ENCODE measurements around the gene CFLAR. TPM values are rescaled to one million over a fixed set of nuclear protein-coding genes. Genes with fewer than 3 reads are reported as not detected.

CFLAR gene
- total and polyA plus RNA-seq, 9 of the 15 experiments (the other 6 are each of a cell fraction or from before 2014, with no cell fraction given), result 27.5 to 102 (median 54.0) TPM

DNA sequence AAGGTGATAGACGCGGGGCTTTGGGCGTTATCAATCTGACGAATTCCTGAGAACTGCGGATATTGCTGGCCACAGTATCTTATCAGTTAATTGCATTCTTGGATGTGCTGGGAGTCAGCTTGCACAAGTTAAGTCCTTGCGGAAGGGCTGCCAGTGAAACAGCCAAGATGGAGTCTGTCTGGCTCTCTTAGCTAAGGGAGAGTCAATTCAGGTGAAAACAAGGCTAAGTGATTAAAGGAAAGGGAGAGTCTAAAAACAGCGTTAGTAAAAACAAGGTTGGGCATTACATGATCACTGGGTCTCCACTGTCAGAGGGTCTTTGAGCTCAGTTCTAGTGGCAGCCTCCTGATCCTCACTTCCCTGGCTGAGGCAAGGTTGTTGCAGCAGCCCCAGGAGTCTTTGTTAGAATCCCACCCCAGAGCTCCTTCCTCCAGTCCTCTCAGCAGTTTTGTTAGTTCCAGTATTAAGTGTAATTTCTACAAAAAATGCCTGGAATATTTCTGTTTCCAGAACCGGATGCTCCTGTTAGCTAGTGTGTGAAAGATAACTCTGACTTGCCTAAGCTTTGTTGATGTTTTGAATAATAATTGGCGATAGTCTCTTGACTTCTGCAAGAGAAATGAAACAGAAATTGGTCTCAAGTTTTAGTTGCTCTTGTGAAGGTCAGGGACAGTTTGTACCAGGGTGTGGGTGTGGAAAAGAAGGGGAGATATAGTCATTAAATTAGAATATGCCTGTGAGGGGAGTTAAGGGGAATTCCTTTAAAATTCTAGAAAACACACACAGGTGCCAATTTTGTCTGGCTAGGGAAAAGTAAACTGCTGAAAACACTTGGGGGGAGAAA, 10.6 kb downstream of the CFLAR start (continued):
- TF ChIP-seq TAF15 (IDR thresholded peaks at IDR 0.05; ENCODE audit: low read depth, low read length) (no peak), ZNF263 (CRISPR knock-in tag; IDR thresholded peaks at IDR 0.05; ENCODE audit: borderline replicate concordance) (no peak), ZSCAN32 (CRISPR knock-in tag; IDR thresholded peaks at IDR 0.05) (peak; percentile 92), PTBP1 (IDR thresholded peaks at IDR 0.05; ENCODE audit: low read depth, low read length) (no peak), HINFP (tag; conservative IDR thresholded peaks at IDR 0.05; ENCODE audit: low read depth) (peak; percentile 93), ARID1B (IDR thresholded peaks at IDR 0.05) (no peak; the same call in 1 of the 2 replicates), ZNF766 (CRISPR knock-in tag; conservative IDR thresholded peaks at IDR 0.05) (peak; percentile 99), ZNF174 (CRISPR knock-in tag; IDR thresholded peaks at IDR 0.05) (peak; percentile 96), DNMT1 (IDR thresholded peaks at IDR 0.05) (no peak), POLR2G (IDR thresholded peaks at IDR 0.05; ENCODE audit: low read depth, low read length) (no peak), TCF3 (CRISPR knock-in tag; IDR thresholded peaks at IDR 0.05) (peak; percentile 57), STAG1 (CRISPR knock-in tag; IDR thresholded peaks at IDR 0.05; ENCODE audit: borderline replicate concordance) (no peak), NCOA4 (IDR thresholded peaks at IDR 0.05; ENCODE audit: partially characterized antibody) (no peak), NR2C2 (CRISPR knock-in tag; IDR thresholded peaks at IDR 0.05) (no peak), NR2C2 (tag; IDR thresholded peaks at IDR 0.05) (peak; percentile 79), TCFL5 (CRISPR knock-in tag; conservative IDR thresholded peaks at IDR 0.05) (peak; percentile 98), RFX7 (CRISPR knock-in tag; IDR thresholded peaks at IDR 0.05) (peak; percentile 93), ZNF431 (CRISPR knock-in tag; IDR thresholded peaks at IDR 0.05) (no peak), ZNF77 (CRISPR knock-in tag; IDR thresholded peaks at IDR 0.05) (peak; percentile 89), EP300 (IDR thresholded peaks at IDR 0.05; ENCODE audit: low read length) (peak; percentile 61; the same call in 1 of the 2 replicates), NFE2L1 (tag; IDR thresholded peaks at IDR 0.05; ENCODE audit: borderline replicate concordance, low read depth) (peak; percentile 74), MECOM (CRISPR knock-in tag; IDR thresholded peaks at IDR 0.05) (peak; percentile 98), NCOA6 (IDR thresholded peaks at IDR 0.05) (no peak), BRD9 (IDR thresholded peaks at IDR 0.05; ENCODE audit: low read depth, partially characterized antibody) (no peak), XRCC5 (IDR thresholded peaks at IDR 0.05; ENCODE audit: low read depth, low read length) (no peak)
- TF ChIP-seq, protein P1, sequence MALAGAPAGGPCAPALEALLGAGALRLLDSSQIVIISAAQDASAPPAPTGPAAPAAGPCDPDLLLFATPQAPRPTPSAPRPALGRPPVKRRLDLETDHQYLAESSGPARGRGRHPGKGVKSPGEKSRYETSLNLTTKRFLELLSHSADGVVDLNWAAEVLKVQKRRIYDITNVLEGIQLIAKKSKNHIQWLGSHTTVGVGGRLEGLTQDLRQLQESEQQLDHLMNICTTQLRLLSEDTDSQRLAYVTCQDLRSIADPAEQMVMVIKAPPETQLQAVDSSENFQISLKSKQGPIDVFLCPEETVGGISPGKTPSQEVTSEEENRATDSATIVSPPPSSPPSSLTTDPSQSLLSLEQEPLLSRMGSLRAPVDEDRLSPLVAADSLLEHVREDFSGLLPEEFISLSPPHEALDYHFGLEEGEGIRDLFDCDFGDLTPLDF (CRISPR knock-in tag; IDR thresholded peaks at IDR 0.05), result no peak
- TF ChIP-seq, protein P2, sequence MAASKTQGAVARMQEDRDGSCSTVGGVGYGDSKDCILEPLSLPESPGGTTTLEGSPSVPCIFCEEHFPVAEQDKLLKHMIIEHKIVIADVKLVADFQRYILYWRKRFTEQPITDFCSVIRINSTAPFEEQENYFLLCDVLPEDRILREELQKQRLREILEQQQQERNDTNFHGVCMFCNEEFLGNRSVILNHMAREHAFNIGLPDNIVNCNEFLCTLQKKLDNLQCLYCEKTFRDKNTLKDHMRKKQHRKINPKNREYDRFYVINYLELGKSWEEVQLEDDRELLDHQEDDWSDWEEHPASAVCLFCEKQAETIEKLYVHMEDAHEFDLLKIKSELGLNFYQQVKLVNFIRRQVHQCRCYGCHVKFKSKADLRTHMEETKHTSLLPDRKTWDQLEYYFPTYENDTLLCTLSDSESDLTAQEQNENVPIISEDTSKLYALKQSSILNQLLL (CRISPR knock-in tag; IDR thresholded peaks at IDR 0.05; ENCODE audit: borderline replicate concordance), result no peak

Measured in K562 (cell line).